ENCODE results near the gene CD200R1L. TPM values are rescaled to one million over a fixed set of nuclear protein-coding genes. Genes with fewer than 3 reads are reported as not detected.

Gene CD200R1L
- total and polyA plus RNA-seq, 7 donors: not detected

- 92 to 97% methylated on average over 2 of the region's 2 CpGs for WGBS, 2 donors
- DNase-seq: no peak
- Histone ChIP-seq H3K27me3 (no peaks in the 10 kb centered on the region), H3K27ac (no peak overlapping the region), H3K4me3 (no peak overlapping the region), H3K36me3 (no peaks in the 10 kb centered on the region), H3K9me3 (peaks cover 0 to 6% (median 0%) of the 10 kb centered on the region in 4 donors), H3K4me1 (no peaks in the 10 kb centered on the region)
- no peak for TF ChIP-seq POLR2AphosphoS5 (IDR thresholded peaks at IDR 0.05)
- no peak for TF ChIP-seq POLR2A (IDR thresholded peaks at IDR 0.05)
- no peak for TF ChIP-seq CTCF (IDR thresholded peaks at IDR 0.05)
- no peak for TF ChIP-seq EP300 (IDR thresholded peaks at IDR 0.05)
- intact Hi-C loops (cut with DNase I): no loop called here
Measured at GRCh38 chr3:112791736-112792135, 54.9 kb downstream of the CD200R1L start.

- WGBS, 2 donors: 73 to 80% methylated on average over 3 of the region's 3 CpGs
- H3K27ac ChIP-seq: no peak overlapping the region
- no peak overlapping the region for H3K4me3 ChIP-seq
- H3K4me1 ChIP-seq: no peaks in the 10 kb centered on the region
- intact Hi-C loops (cut with DNase I): no loop called here
- no peak for TF ChIP-seq POLR2A (IDR thresholded peaks at IDR 0.05)
- no peak for TF ChIP-seq POLR2AphosphoS5 (IDR thresholded peaks at IDR 0.05)
- no peak for TF ChIP-seq EP300 (IDR thresholded peaks at IDR 0.05)
- TF ChIP-seq CTCF (IDR thresholded peaks at IDR 0.05): no peak
- H3K9me3 ChIP-seq: peaks cover 0 to 6% (median 0%) of the 10 kb centered on the region in 4 donors
- no peak for DNase-seq
- H3K27me3 ChIP-seq: no peaks in the 10 kb centered on the region
- no peaks in the 10 kb centered on the region for H3K36me3 ChIP-seq
Measured at GRCh38 chr3:112789787-112790186, 56.9 kb downstream of the CD200R1L start.

DNA sequence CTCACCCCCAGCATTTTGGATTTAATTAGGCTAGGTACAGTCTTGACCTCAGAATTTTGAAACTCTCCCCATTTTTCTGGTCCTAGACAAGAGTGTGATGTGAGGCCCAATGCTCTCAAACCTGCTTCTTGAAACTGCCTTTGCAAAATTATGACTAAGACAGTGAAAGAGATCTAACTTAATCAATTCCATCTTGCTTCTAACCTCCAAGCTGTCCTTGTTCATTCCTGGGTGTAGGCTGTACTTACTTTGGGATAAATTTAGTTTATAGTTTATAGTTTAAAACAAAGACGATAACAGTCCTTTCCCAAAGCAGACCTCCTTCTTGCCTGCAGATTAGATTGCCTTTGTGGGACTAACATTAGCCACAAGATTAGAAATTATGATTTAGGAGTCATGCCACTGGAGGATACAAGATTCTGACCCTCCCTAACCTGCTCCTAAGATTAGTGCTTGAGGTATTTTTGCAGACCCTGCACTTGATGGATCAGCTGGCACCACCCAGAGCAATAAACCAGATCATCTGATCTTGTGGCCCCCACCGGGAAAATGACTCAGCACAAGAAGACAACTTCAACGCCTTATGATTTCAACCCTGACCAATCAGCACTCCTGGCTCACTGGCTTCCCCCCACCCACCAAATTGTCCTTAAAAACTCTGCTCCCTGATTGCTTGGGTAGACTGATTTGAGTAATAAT, 59.6 kb downstream of the CD200R1L start:
- intact Hi-C loops (cut with DNase I): no loop called here
- no peak overlapping the region for H3K27ac ChIP-seq
- 84 to 91% methylated on average over 3 of the region's 3 CpGs for WGBS, 2 donors
- H3K9me3 ChIP-seq: peaks cover 0 to 6% (median 0%) of the 10 kb centered on the region in 4 donors
- H3K36me3 ChIP-seq: no peaks in the 10 kb centered on the region
- H3K4me1 ChIP-seq: no peaks in the 10 kb centered on the region
- H3K27me3 ChIP-seq: no peaks in the 10 kb centered on the region
- no peak for DNase-seq
- H3K4me3 ChIP-seq: no peak overlapping the region
- TF ChIP-seq POLR2A (IDR thresholded peaks at IDR 0.05) (no peak), POLR2AphosphoS5 (IDR thresholded peaks at IDR 0.05) (no peak), EP300 (IDR thresholded peaks at IDR 0.05) (no peak), CTCF (IDR thresholded peaks at IDR 0.05) (no peak)

DNA sequence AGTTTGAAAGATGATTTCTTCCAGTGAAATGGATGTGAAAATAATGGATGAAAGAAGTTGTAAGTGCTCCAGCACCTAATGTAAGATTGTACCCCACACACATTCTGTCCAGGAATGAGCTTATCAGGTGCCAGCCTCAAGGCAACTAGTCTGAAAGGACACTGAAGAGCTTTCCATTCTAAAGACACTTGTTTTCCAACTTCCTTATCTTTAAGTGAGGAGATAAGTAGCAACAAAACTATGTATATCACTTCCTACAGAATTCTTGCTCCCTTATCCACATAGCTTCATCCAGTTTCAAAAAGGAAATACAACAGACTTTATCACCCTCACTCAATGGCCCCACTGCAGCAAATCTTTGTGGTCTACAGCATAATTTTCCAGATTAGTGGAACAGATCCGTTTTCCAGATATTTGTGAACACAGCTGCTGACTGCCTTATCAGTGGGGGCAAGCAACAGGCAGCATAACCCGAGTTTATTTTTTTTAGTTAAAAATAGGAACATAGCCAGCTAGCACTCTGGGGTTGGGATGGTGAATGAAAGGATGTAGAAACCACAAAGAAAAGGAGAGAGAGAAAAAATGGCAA, 60.6 kb downstream of the CD200R1L start:
- DNase-seq: no peak
- Histone ChIP-seq H3K4me1 (peaks cover 0 to 3% (median 0%) of the 10 kb centered on the region in 4 donors), H3K27me3 (no peaks in the 10 kb centered on the region), H3K27ac (no peak overlapping the region), H3K4me3 (no peak overlapping the region), H3K9me3 (peaks cover 0 to 6% (median 0%) of the 10 kb centered on the region in 4 donors), H3K36me3 (no peaks in the 10 kb centered on the region)
- 23% methylated on average over 2 of the region's 2 CpGs for WGBS, 2 donors
- intact Hi-C loops (cut with DNase I): no loop called here
- TF ChIP-seq POLR2AphosphoS5 (IDR thresholded peaks at IDR 0.05) (no peak), POLR2A (IDR thresholded peaks at IDR 0.05) (no peak), EP300 (IDR thresholded peaks at IDR 0.05) (no peak), CTCF (IDR thresholded peaks at IDR 0.05) (no peak)

All from sigmoid colon (tissue), 7 donors.